ENCODE measurements around the gene ROR1. TPM values are rescaled to one million over a fixed set of nuclear protein-coding genes. Genes with fewer than 3 reads are reported as not detected.

The ROR1 gene
- total RNA-seq, 4 donors from 2014 or later = 0.73 to 2.6 (median 1.4) TPM

DNA sequence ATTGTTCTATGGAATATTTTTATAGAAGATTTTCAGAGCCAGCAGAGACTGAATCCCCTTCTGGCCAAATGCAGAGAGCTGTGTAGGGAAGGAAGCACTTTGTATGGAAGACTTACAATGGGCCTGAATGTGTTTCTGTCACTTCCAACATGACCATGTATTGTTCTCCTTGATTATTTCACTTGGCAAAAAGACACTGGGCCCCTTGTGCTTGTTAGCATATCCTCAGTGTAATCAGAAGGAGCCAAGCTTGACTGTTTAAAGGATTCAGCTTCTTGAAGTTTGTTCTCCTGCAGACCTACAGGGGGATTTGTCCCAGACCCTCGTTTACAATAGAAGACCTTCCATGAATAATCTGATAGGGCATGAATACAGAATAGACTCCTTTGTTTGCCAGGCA is 381.5 kb downstream of the ROR1 start:
- no peak for DNase-seq
- 27 to 42% methylated on average over 1 of the region's 1 CpG for WGBS, 2 donors
- intact Hi-C loops (cut with DNase I) = no loop called here
- no peaks in the 10 kb centered on the region for H3K36me3 ChIP-seq
- no peaks in the 10 kb centered on the region for H3K27me3 ChIP-seq
- no peak overlapping the region for H3K4me3 ChIP-seq (replicated peaks in 1 of 3)
- TF ChIP-seq POLR2A (IDR thresholded peaks at IDR 0.05) = no peak
- TF ChIP-seq, protein P1, sequence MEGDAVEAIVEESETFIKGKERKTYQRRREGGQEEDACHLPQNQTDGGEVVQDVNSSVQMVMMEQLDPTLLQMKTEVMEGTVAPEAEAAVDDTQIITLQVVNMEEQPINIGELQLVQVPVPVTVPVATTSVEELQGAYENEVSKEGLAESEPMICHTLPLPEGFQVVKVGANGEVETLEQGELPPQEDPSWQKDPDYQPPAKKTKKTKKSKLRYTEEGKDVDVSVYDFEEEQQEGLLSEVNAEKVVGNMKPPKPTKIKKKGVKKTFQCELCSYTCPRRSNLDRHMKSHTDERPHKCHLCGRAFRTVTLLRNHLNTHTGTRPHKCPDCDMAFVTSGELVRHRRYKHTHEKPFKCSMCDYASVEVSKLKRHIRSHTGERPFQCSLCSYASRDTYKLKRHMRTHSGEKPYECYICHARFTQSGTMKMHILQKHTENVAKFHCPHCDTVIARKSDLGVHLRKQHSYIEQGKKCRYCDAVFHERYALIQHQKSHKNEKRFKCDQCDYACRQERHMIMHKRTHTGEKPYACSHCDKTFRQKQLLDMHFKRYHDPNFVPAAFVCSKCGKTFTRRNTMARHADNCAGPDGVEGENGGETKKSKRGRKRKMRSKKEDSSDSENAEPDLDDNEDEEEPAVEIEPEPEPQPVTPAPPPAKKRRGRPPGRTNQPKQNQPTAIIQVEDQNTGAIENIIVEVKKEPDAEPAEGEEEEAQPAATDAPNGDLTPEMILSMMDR (IDR thresholded peaks at IDR 0.05) = no peak
- no peaks in the 10 kb centered on the region for H3K9me3 ChIP-seq
- no peak overlapping the region for H3K27ac ChIP-seq
- no peaks in the 10 kb centered on the region for H3K4me1 ChIP-seq

DNA sequence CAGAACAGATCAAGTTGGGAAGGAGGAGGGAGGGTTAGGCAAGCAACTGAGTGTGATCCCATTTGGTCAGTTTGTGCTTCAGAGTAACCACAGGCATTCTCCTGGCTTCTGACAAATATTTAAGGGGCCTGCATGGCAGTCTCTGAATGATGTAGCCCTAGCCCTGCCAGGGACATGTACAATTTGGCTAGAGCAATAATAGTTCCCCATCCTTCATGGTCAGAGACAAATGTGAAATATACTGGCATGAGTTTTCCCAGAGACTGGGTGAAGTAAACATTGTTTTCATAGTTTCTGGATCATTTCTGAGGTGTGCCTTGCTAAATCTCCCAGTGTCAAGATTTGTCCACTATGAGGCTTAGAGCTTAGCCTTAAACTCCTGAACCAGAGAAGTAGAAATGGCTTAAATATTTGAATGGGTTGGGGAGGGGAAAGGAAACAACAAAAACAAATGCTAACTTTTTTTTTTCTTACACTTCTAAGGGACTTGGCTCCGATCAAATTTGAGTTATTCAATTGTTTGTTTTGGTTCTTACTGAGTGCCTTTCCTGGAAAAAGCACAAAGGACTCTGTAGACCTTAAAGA is 387.6 kb downstream of the ROR1 start:
- Histone ChIP-seq H3K4me1 (peaks cover 24 to 31% of the 10 kb centered on the region in 2 donors), H3K27me3 (no peaks in the 10 kb centered on the region), H3K36me3 (no peaks in the 10 kb centered on the region), H3K9me3 (no peaks in the 10 kb centered on the region), H3K4me3 (replicated peaks in 1 of 3) (no peak overlapping the region), H3K27ac (peak overlapping the region in 1 of 3 donors; percentile 15)
- peak in 1 of 2 donors; percentile 4 for DNase-seq
- WGBS, 2 donors = 10 to 11% methylated on average over 1 of the region's 1 CpG
- intact Hi-C loops (cut with DNase I) = no loop called here
- TF ChIP-seq, protein P1 (IDR thresholded peaks at IDR 0.05) = no peak
- TF ChIP-seq POLR2A (IDR thresholded peaks at IDR 0.05) = no peak

DNA sequence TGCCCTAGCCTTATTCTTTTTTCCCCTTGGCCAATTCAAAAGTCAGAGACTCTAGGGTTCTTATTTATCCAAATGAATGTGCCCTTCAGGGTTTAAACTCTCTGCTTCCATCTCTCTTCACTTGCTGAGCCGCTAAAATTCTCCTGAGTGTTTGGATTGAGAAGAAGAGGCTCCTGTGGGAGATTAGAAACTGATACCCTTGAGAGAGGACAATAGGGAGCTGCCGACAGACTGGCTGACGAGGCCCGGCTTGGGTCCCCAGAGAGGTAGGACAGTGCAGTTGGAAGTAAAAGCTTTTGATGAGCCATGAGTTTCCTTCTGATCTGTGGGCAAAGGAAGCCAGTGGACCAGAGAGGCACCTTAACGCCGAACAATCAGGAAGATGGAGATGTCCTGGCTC is 388.3 kb downstream of the ROR1 start:
- peaks cover 24 to 31% of the 10 kb centered on the region in 2 donors for H3K4me1 ChIP-seq
- DNase-seq = no peak
- H3K4me3 ChIP-seq (replicated peaks in 1 of 3) = no peak overlapping the region
- no peaks in the 10 kb centered on the region for H3K9me3 ChIP-seq
- TF ChIP-seq, protein P1 (IDR thresholded peaks at IDR 0.05) = no peak
- no peak for TF ChIP-seq POLR2A (IDR thresholded peaks at IDR 0.05)
- WGBS, 2 donors = 43 to 58% methylated on average over 6 of the region's 6 CpGs
- intact Hi-C loops (cut with DNase I) = no loop called here
- H3K27me3 ChIP-seq = no peaks in the 10 kb centered on the region
- H3K36me3 ChIP-seq = no peaks in the 10 kb centered on the region
- H3K27ac ChIP-seq = peak overlapping the region in 1 of 3 donors; percentile 15

DNA sequence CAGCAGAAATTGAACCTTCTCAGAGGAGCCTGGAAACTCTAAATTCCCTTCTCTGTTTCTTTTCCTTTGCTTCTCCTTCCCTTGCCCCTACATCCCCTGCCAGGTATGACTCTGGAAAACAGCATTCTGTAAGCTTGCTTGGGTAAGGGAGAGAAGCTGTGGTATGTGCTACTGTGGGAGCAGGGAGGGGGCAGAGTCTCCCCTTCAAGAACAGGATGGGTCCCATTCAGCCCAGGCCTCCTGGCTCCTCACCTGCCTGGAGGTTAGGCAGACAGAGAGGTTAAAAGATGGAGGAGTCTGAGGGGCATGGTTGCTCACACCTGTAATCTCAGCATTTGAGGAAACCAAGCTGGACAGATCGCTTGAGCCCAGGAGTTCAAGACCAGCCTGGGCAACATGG is 389.0 kb downstream of the ROR1 start:
- H3K36me3 ChIP-seq = no peaks in the 10 kb centered on the region
- WGBS, 2 donors = 100% methylated on average over 1 of the region's 1 CpG
- H3K27me3 ChIP-seq = no peaks in the 10 kb centered on the region
- no peaks in the 10 kb centered on the region for H3K9me3 ChIP-seq
- intact Hi-C loops (cut with DNase I) = no loop called here
- H3K4me3 ChIP-seq (replicated peaks in 1 of 3) = no peak overlapping the region
- H3K27ac ChIP-seq = no peak overlapping the region
- no peak for DNase-seq
- H3K4me1 ChIP-seq = peaks cover 24 to 31% of the 10 kb centered on the region in 2 donors
- TF ChIP-seq POLR2A (IDR thresholded peaks at IDR 0.05) = no peak
- TF ChIP-seq, protein P1 (IDR thresholded peaks at IDR 0.05) = no peak

DNA sequence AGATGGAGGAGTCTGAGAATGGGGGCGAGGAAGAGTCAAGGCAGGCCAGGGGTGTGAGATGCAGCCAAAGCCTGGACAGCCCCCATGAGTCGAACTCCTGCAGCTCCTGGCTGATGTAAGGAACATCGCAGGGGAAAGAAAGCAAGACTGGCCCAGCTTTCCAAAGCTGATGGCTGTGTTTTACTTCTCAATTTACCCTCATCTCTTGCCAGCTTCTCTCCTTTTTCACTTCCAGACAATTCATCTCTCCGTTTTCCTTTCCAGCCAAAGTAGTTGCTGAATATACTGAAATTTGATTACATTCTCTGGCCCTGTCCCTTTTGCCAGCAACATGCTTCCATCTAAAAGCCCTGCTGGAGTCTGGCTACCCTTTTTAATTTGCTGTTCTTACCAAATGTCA is 389.6 kb downstream of the ROR1 start:
- H3K4me3 ChIP-seq (replicated peaks in 1 of 3) = no peak overlapping the region
- peaks cover 24 to 31% of the 10 kb centered on the region in 2 donors for H3K4me1 ChIP-seq
- no peaks in the 10 kb centered on the region for H3K9me3 ChIP-seq
- WGBS, 2 donors = 75 to 87% methylated on average over 4 of the region's 4 CpGs
- no peaks in the 10 kb centered on the region for H3K27me3 ChIP-seq
- TF ChIP-seq, protein P1 (IDR thresholded peaks at IDR 0.05) = no peak
- TF ChIP-seq POLR2A (IDR thresholded peaks at IDR 0.05) = no peak
- intact Hi-C loops (cut with DNase I) = no loop called here
- H3K36me3 ChIP-seq = no peaks in the 10 kb centered on the region
- no peak overlapping the region for H3K27ac ChIP-seq
- DNase-seq = no peak

Measured in thyroid gland (tissue), 4 donors.